Lung (tissue), 12 donors: ENCODE measurements around the gene ADAMTSL1. TPM values are rescaled to one million over a fixed set of nuclear protein-coding genes. Genes with fewer than 3 reads are reported as not detected.

Source experiments
- ATAC-seq: fragments of 200-7000 bp; cut with Tn5 transposase; one replicate; pipeline ENCODE4 v1.9.1; 2020; ENCODE audit warnings: moderate number of reproducible peaks; ENCODE audit not compliant: insufficient read depth, low FRiP score
- DNase-seq, 3 donors: peaks; one replicate each; pipeline ENCODE4 v3.0.0-alpha.2; 2013 to 2017
- H3K27ac ChIP-seq, 2 donors: one replicate each; pipeline ENCODE4 v1.5.1; 2013; ENCODE audit warnings: mild to moderate bottlenecking in 2 of 2, moderate library complexity in 2 of 2, control low read depth in 1 of 2, inconsistent platforms in 1 of 2, low read depth in 1 of 2, low read length in 1 of 2
- H3K27me3 ChIP-seq, 3 donors: one replicate each; pipeline ENCODE4 v1.5.1; 2013; ENCODE audit warnings: low read length in 2 of 3; ENCODE audit not compliant: control insufficient read depth in 3 of 3, insufficient read depth in 3 of 3
- H3K36me3 ChIP-seq, 4 donors: one replicate each; pipeline ENCODE4 v1.5.1; 2013; ENCODE audit warnings: low read length in 4 of 4, mild to moderate bottlenecking in 1 of 4, moderate library complexity in 1 of 4; ENCODE audit not compliant: control insufficient read depth in 4 of 4, insufficient read depth in 4 of 4
- H3K4me1 ChIP-seq, 5 donors: one replicate each; pipeline ENCODE4 v1.5.1; 2013; ENCODE audit warnings: low read length in 5 of 5, mild to moderate bottlenecking in 2 of 5, moderate library complexity in 1 of 5; ENCODE audit not compliant: control insufficient read depth in 5 of 5, insufficient read depth in 5 of 5
- H3K4me3 ChIP-seq: one replicate; pipeline ENCODE4 v1.5.1; 2013; ENCODE audit warnings: mild to moderate bottlenecking, control low read depth, moderate library complexity
- H3K9ac ChIP-seq, 2 donors: one replicate each; pipeline ENCODE4 v1.5.1; 2013; ENCODE audit warnings: low read length in 2 of 2, control low read depth in 1 of 2; ENCODE audit not compliant: insufficient read depth in 1 of 2
- H3K9me3 ChIP-seq, 4 donors: one replicate each; pipeline ENCODE4 v1.5.1; 2013; ENCODE audit warnings: low read length in 3 of 4, mild to moderate bottlenecking in 1 of 4, moderate library complexity in 1 of 4; ENCODE audit not compliant: control insufficient read depth in 4 of 4, insufficient read depth in 3 of 4
- CTCF ChIP-seq: IDR thresholded peaks from 2 replicates; pipeline ENCODE4 v1.5.1; 2012; ENCODE audit warnings: mild to moderate bottlenecking; ENCODE audit errors: control extremely low read depth, extremely low read depth
- WGBS, 2 donors: extraction: QIAGEN DNeasy Blood & Tissue Kit; methylation state at CpG; one replicate each; pipeline ENCODE4 v1.1.7; 2013; 5-methylcytosine and 5-hydroxymethylcytosine counted together
- polyA plus RNA-seq, 2 donors: library from polyadenylated mRNA; stranded (reverse); fragments of 200-250 nt; gene quantifications; one replicate each; pipeline ENCODE4 v1.2.1, GENCODE V29; 2013
- total RNA-seq, 2 donors: library from RNA; depleted of rRNA in 1 of 2; stranded (reverse); fragments of >200 nt in 1 of 2; gene quantifications; one replicate each; pipeline ENCODE4 v1.2.1, GENCODE V29; 2014 to 2021
- donor health status: control.
- donor health status: control.
- donor health status: Bipolar disorder and iron deficiency.
- donor health status: healthy.
- donor health status: DM: yes; HTN: yes; CAD: no.

ADAMTSL1 gene
- total and polyA plus RNA-seq, 4 donors: 0.25 to 36.2 (median 1.4) TPM

DNA sequence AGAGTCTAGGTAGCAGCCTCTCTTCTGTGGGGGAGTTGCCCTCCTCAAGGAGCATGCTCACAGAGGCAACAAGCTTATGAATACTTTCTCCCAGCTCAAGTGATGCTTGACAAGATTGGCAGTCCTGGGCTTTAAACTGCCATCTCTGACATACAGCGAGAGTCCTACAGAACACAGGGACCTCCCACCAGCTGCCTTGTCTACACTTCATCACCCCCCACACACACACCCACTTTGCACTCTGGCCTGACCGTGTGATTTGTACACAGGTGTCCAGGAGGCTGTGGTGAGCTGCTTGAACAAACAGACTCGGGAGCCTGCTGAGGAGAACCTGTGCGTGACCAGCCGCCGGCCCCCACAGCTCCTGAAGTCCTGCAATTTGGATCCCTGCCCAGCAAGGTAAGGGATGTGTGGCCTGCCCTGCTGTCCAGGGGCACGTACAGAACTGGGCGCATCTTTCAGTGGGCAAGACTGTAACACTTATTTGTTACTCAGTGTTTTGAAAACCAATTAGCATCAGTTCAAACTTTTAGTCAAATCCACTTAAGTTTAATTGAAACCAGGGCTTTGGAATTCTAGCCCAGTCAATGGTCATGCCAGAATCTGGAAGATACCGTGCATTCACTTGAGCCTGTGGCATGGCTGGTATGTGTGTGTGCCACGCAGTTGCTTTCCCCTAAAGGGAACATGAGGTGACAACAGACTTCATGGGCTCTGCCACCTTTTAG is 247.5 kb downstream of the ADAMTSL1 start:
- H3K9me3 ChIP-seq: no peaks in the 10 kb centered on the region
- ATAC-seq: peak; percentile 55
- WGBS, 2 donors: 76 to 83% methylated on average over 10 of the region's 10 CpGs
- H3K27ac ChIP-seq: no peak overlapping the region
- DNase-seq: peak; percentile 48 to 78 (median 50)
- H3K4me1 ChIP-seq: peaks cover 0 to 2% (median 0%) of the 10 kb centered on the region in 5 donors
- no peaks in the 10 kb centered on the region for H3K27me3 ChIP-seq
- no peaks in the 10 kb centered on the region for H3K36me3 ChIP-seq
- no peak overlapping the region for H3K4me3 ChIP-seq
- no peak for TF ChIP-seq CTCF
- H3K9ac ChIP-seq: no peak overlapping the region

- Histone ChIP-seq H3K36me3 (no peaks in the 10 kb centered on the region), H3K9ac (no peak overlapping the region), H3K27ac (no peak overlapping the region), H3K4me1 (peaks cover 0 to 7% (median 0%) of the 10 kb centered on the region in 5 donors), H3K27me3 (no peaks in the 10 kb centered on the region), H3K9me3 (no peaks in the 10 kb centered on the region), H3K4me3 (no peak overlapping the region)
- TF ChIP-seq CTCF: no peak
- DNase-seq (no peak), ATAC-seq (no peak)
- 95 to 100% methylated on average over 2 of the region's 2 CpGs for WGBS, 2 donors
These were observed 248.0 kb downstream of the ADAMTSL1 start for GRCh38 chr9:18721995-18722310.

DNA sequence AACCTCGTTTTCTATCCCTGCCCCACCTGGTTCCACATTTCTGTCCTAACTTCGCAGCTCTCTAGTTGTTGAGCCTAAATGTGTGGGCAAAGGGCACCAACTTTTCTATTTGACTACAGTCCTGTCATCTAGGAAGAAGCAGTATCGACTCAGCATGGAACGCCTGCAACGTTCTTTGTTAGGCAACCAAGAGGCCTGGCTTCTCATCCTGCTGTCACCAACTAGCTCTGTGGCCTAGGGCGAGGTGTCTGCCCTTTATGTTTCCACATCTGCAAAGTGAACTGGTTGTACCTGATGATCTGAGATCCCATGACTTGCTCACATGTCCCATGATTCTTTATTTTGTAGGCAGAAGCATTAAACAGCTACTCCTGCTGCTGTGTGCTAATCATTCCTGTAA is 248.9 kb downstream of the ADAMTSL1 start:
- DNase-seq (no peak), ATAC-seq (no peak)
- Histone ChIP-seq H3K4me3 (no peak overlapping the region), H3K36me3 (no peaks in the 10 kb centered on the region), H3K9ac (no peak overlapping the region), H3K27me3 (no peaks in the 10 kb centered on the region), H3K27ac (no peak overlapping the region), H3K9me3 (no peaks in the 10 kb centered on the region), H3K4me1 (peaks cover 0 to 11% (median 0%) of the 10 kb centered on the region in 5 donors)
- WGBS, 2 donors: 92% methylated on average over 6 of the region's 6 CpGs
- TF ChIP-seq CTCF: no peak

GRCh38 chr9:18723366-18723765 is 249.4 kb downstream of the ADAMTSL1 start:
- no peak overlapping the region for H3K4me3 ChIP-seq
- H3K4me1 ChIP-seq: peaks cover 0 to 11% (median 0%) of the 10 kb centered on the region in 5 donors
- 83 to 86% methylated on average over 5 of the region's 5 CpGs for WGBS, 2 donors
- no peak overlapping the region for H3K9ac ChIP-seq
- no peaks in the 10 kb centered on the region for H3K9me3 ChIP-seq
- TF ChIP-seq CTCF: no peak
- no peaks in the 10 kb centered on the region for H3K27me3 ChIP-seq
- H3K36me3 ChIP-seq: no peaks in the 10 kb centered on the region
- ATAC-seq: no peak
- DNase-seq: no peak
- no peak overlapping the region for H3K27ac ChIP-seq
